Effector memory CD8-positive, alpha-beta T cell (primary cell): ENCODE measurements around the gene E2F8.

Source experiments
- ATAC-seq: fragments of 150-1000 bp; cut with Tn5 transposase; replicated peaks from 2 replicates; pipeline ENCODE4 v1.10.0; 2021; ENCODE audit warnings: mild to moderate bottlenecking, moderate library complexity
- DNase-seq, 3 experiments: peaks; one replicate each; pipeline ENCODE4 v3.0.0; 2021
- H3K27ac Mint-ChIP-seq, 2 donors: one replicate each; pipeline ENCODE4 v1.8.0; 2022; ENCODE audit warnings: mild to moderate bottlenecking in 2 of 2, mixed read lengths in 2 of 2, moderate library complexity in 2 of 2
- H3K27me3 Mint-ChIP-seq, 2 donors: one replicate each; pipeline ENCODE4 v1.8.0; 2022; ENCODE audit warnings: mixed read lengths in 2 of 2
- H3K36me3 Mint-ChIP-seq: one replicate; pipeline ENCODE4 v1.8.0; 2022; ENCODE audit warnings: mild to moderate bottlenecking, moderate library complexity, mixed read lengths; ENCODE audit not compliant: insufficient read depth
- H3K4me1 Mint-ChIP-seq, 2 donors: one replicate each; pipeline ENCODE4 v1.8.0; 2022; ENCODE audit warnings: low read depth in 2 of 2, mixed read lengths in 2 of 2
- H3K4me3 Mint-ChIP-seq, 2 donors: one replicate each; pipeline ENCODE4 v1.8.0; 2022; ENCODE audit warnings: mild to moderate bottlenecking in 2 of 2, mixed read lengths in 2 of 2, moderate library complexity in 2 of 2
- H3K9me3 Mint-ChIP-seq, 2 donors: one replicate each; pipeline ENCODE4 v1.8.0; 2022; ENCODE audit warnings: mixed read lengths in 2 of 2

The E2F8 gene

GRCh38 chr11:19226378-19227195, 14.2 kb downstream of the E2F8 start:
- H3K27ac Mint-ChIP-seq = no peak overlapping the region
- no peak overlapping the region for H3K4me3 Mint-ChIP-seq
- DNase-seq (no peak), ATAC-seq (no peak)
- H3K4me1 Mint-ChIP-seq = peaks cover 0 to 2% of the 10 kb centered on the region in 2 donors
- H3K36me3 Mint-ChIP-seq = no peaks in the 10 kb centered on the region
- H3K9me3 Mint-ChIP-seq = no peaks in the 10 kb centered on the region
- H3K27me3 Mint-ChIP-seq = no peaks in the 10 kb centered on the region

GRCh38 chr11:19225581-19225980, 15.2 kb downstream of the E2F8 start:
- peaks cover 0 to 2% of the 10 kb centered on the region in 2 donors for H3K4me1 Mint-ChIP-seq
- no peak overlapping the region for H3K27ac Mint-ChIP-seq
- H3K4me3 Mint-ChIP-seq = no peak overlapping the region
- DNase-seq (no peak), ATAC-seq (no peak)
- H3K9me3 Mint-ChIP-seq = no peaks in the 10 kb centered on the region
- H3K27me3 Mint-ChIP-seq = no peaks in the 10 kb centered on the region
- no peaks in the 10 kb centered on the region for H3K36me3 Mint-ChIP-seq

GRCh38 chr11:19225123-19225522, 15.6 kb downstream of the E2F8 start:
- no peak overlapping the region for H3K27ac Mint-ChIP-seq
- no peak for ATAC-seq
- DNase-seq = no peak
- no peaks in the 10 kb centered on the region for H3K27me3 Mint-ChIP-seq
- no peak overlapping the region for H3K4me3 Mint-ChIP-seq
- H3K4me1 Mint-ChIP-seq = peaks cover 0 to 2% of the 10 kb centered on the region in 2 donors
- no peaks in the 10 kb centered on the region for H3K9me3 Mint-ChIP-seq
- no peaks in the 10 kb centered on the region for H3K36me3 Mint-ChIP-seq

- ATAC-seq (no peak), DNase-seq (no peak)
- Mint-ChIP-seq H3K4me1 (peaks cover 0 to 2% of the 10 kb centered on the region in 2 donors), H3K27me3 (no peaks in the 10 kb centered on the region), H3K4me3 (no peak overlapping the region), H3K36me3 (no peaks in the 10 kb centered on the region), H3K27ac (no peak overlapping the region), H3K9me3 (no peaks in the 10 kb centered on the region)
These were observed 19.6 kb downstream of the E2F8 start for GRCh38 chr11:19220903-19221724.

GRCh38 chr11:19218786-19219460, 21.8 kb downstream of the E2F8 start:
- Mint-ChIP-seq H3K36me3 (no peaks in the 10 kb centered on the region), H3K4me1 (peaks cover 0 to 2% of the 10 kb centered on the region in 2 donors), H3K27ac (no peak overlapping the region), H3K27me3 (peaks cover 11 to 12% of the 10 kb centered on the region in 2 donors), H3K4me3 (no peak overlapping the region), H3K9me3 (no peaks in the 10 kb centered on the region)
- ATAC-seq (no peak), DNase-seq (no peak)

- Mint-ChIP-seq H3K9me3 (no peaks in the 10 kb centered on the region), H3K27me3 (peaks cover 14 to 17% of the 10 kb centered on the region in 2 donors), H3K4me3 (no peak overlapping the region), H3K27ac (no peak overlapping the region), H3K4me1 (peaks cover 0 to 2% of the 10 kb centered on the region in 2 donors), H3K36me3 (no peaks in the 10 kb centered on the region)
- no peak for ATAC-seq
- no peak for DNase-seq
These were observed 22.5 kb downstream of the E2F8 start for GRCh38 chr11:19218216-19218615.

- no peaks in the 10 kb centered on the region for H3K36me3 Mint-ChIP-seq
- no peak for DNase-seq
- no peak overlapping the region for H3K4me3 Mint-ChIP-seq
- no peak for ATAC-seq
- no peaks in the 10 kb centered on the region for H3K4me1 Mint-ChIP-seq
- no peak overlapping the region for H3K27ac Mint-ChIP-seq
- no peaks in the 10 kb centered on the region for H3K9me3 Mint-ChIP-seq
- peaks cover 18 to 28% of the 10 kb centered on the region in 2 donors for H3K27me3 Mint-ChIP-seq
These were observed 23.9 kb downstream of the E2F8 start for GRCh38 chr11:19216709-19217374.

- Mint-ChIP-seq H3K27ac (peak overlapping the region in 1 of 2 donors; percentile 29), H3K36me3 (no peaks in the 10 kb centered on the region)
These were observed 24.7 kb downstream of the E2F8 start for GRCh38 chr11:19216021-19216420.

GRCh38 chr11:19209617-19210370, 31.0 kb downstream of the E2F8 start:
- Mint-ChIP-seq H3K27ac (no peak overlapping the region), H3K4me3 (no peak overlapping the region), H3K4me1 (no peaks in the 10 kb centered on the region), H3K36me3 (no peaks in the 10 kb centered on the region), H3K27me3 (peaks cover 40 to 57% of the 10 kb centered on the region in 2 donors), H3K9me3 (no peaks in the 10 kb centered on the region)
- DNase-seq (no peak), ATAC-seq (no peak)

More at GRCh38 chr11:19216021-19216420, 24.7 kb downstream of the E2F8 start:
- DNase-seq (no peak), ATAC-seq (no peak)
- peaks cover 18 to 31% of the 10 kb centered on the region in 2 donors for H3K27me3 Mint-ChIP-seq
- no peaks in the 10 kb centered on the region for H3K4me1 Mint-ChIP-seq
- H3K9me3 Mint-ChIP-seq = no peaks in the 10 kb centered on the region
- H3K4me3 Mint-ChIP-seq = no peak overlapping the region

GRCh38 chr11:19208959-19209546, 31.7 kb downstream of the E2F8 start:
- H3K36me3 Mint-ChIP-seq = no peaks in the 10 kb centered on the region
- no peak for DNase-seq
- peaks cover 35 to 49% of the 10 kb centered on the region in 2 donors for H3K27me3 Mint-ChIP-seq
- H3K27ac Mint-ChIP-seq = no peak overlapping the region
- no peak for ATAC-seq
- no peaks in the 10 kb centered on the region for H3K9me3 Mint-ChIP-seq
- no peak overlapping the region for H3K4me3 Mint-ChIP-seq
- H3K4me1 Mint-ChIP-seq = no peaks in the 10 kb centered on the region

- no peak for ATAC-seq
- Mint-ChIP-seq H3K36me3 (no peaks in the 10 kb centered on the region), H3K27ac (no peak overlapping the region), H3K4me3 (no peak overlapping the region), H3K4me1 (no peaks in the 10 kb centered on the region), H3K9me3 (no peaks in the 10 kb centered on the region), H3K27me3 (peaks cover 32 to 45% of the 10 kb centered on the region in 2 donors)
- DNase-seq = no peak
These were observed 32.6 kb downstream of the E2F8 start for GRCh38 chr11:19208181-19208580.

GRCh38 chr11:19204836-19205235, 35.9 kb downstream of the E2F8 start:
- Mint-ChIP-seq H3K36me3 (no peaks in the 10 kb centered on the region), H3K4me3 (no peak overlapping the region), H3K4me1 (no peaks in the 10 kb centered on the region), H3K27me3 (peaks cover 28 to 34% of the 10 kb centered on the region in 2 donors), H3K27ac (no peak overlapping the region), H3K9me3 (no peaks in the 10 kb centered on the region)
- DNase-seq (no peak), ATAC-seq (no peak)
